Peyer's patch (tissue), 4 donors: ENCODE measurements around the gene RSAD1.
A peak's percentile ranks its signal among the peaks of the same experiment; 100 is the strongest.

Experiments used
- CTCF ChIP-seq, 6 experiments: fragments of 450-650 bp in 4 of 6; fragments of 200-600 bp in 2 of 6; sonication (generic) in 1 of 6; IDR thresholded peaks; one replicate each; pipeline ENCODE4 v1.5.1; 2017 to 2019; ENCODE audit warnings: antibody characterized with exemption in 6 of 6, mild to moderate bottlenecking in 3 of 6, moderate library complexity in 1 of 6
- POLR2A ChIP-seq, 2 donors: fragments of 450-650 bp; IDR thresholded peaks; one replicate each; pipeline ENCODE4 v1.5.1; 2017; ENCODE audit warnings: antibody characterized with exemption in 2 of 2, mild to moderate bottlenecking in 2 of 2, moderate library complexity in 2 of 2

DNA sequence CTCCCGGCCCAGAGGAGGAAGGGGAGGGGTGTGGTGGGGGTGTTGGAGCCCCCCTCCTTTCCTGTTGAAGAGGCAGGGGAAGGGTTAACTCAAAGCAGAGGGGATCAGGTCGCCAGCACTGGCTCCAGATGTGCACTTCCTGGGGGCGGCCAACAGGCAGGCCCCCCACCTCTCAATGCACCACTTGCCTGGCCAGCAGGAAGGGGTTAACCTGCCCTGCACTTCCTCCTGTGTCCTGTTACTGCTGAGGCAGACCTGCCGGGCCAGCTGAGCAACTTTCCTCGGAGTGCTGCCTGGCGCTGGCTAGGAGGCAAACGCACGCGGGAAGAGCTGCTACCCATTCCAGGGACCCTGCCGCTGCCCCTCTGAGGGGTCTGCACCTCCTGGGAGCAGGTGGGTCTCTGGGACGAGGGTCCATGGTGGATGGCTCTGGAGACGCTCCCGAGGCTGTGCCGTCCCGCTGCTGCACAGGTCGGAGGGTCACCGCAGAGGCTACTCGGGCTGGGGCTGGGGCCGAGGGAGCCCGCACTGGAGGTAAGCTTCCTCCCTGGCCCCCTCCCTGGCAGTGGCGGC, 53.9 kb downstream of the RSAD1 start, which contains the start of gene EPN3:
- TF ChIP-seq POLR2A (IDR thresholded peaks at IDR 0.05) = peak in 1 of 2 donors; percentile 40
- TF ChIP-seq CTCF (IDR thresholded peaks at IDR 0.05) = peak in 3 of 6 experiments; percentile 8 to 33 (median 10)
